Type B pancreatic cell (in vitro differentiated cells): ENCODE data around the gene ARF6. TPM values are rescaled to one million over a fixed set of nuclear protein-coding genes. Genes with fewer than 3 reads are reported as not detected.
A peak's percentile ranks its signal among the peaks of the same experiment; 100 is the strongest.

Source experiments
- DNase-seq: peaks from one replicate; pipeline ENCODE4 v3.0.0; 2021; ENCODE audit warnings: mixed read lengths; ENCODE audit not compliant: unreplicated experiment; ENCODE audit errors: extremely low spot score
- H3K27ac Mint-ChIP-seq: 2 replicates; pipeline ENCODE4 v1.8.0; 2021; ENCODE audit warnings: mild to moderate bottlenecking, mixed read lengths
- H3K27me3 Mint-ChIP-seq: 2 replicates; pipeline ENCODE4 v1.8.0; 2021; ENCODE audit warnings: mixed read lengths
- H3K36me3 Mint-ChIP-seq: 2 replicates; pipeline ENCODE4 v1.8.0; 2021; ENCODE audit warnings: mixed read lengths
- H3K4me1 Mint-ChIP-seq: one replicate; pipeline ENCODE4 v1.8.0; 2021; ENCODE audit warnings: mixed read lengths; ENCODE audit not compliant: unreplicated experiment
- H3K4me3 Mint-ChIP-seq: 2 replicates; pipeline ENCODE4 v1.8.0; 2021; ENCODE audit warnings: mild to moderate bottlenecking, mixed read lengths
- H3K9me3 Mint-ChIP-seq: 2 replicates; pipeline ENCODE4 v1.8.0; 2021; ENCODE audit warnings: mixed read lengths
- total RNA-seq: library from RNA; stranded (reverse); gene quantifications from 2 replicates; pipeline ENCODE4 v1.2.1, GENCODE V29; 2021; ENCODE audit warnings: low replicate concordance
- TF ChIP-seq, protein P1 (sequence below): fragments of 200-600 bp; sonication (generic); conservative IDR thresholded peaks from 2 replicates; pipeline ENCODE4 v1.5.0; 2021; ENCODE audit warnings: antibody characterized with exemption, mild to moderate bottlenecking

ARF6 gene
- total RNA-seq, 1 donor from 2014 or later = 86.4 TPM

- H3K27ac Mint-ChIP-seq = peak overlapping the region; percentile 18
Observed at GRCh38 chr14:49905989-49906388, 13.1 kb downstream of the ARF6 start.

GRCh38 chr14:49907186-49907585, 14.3 kb downstream of the ARF6 start:
- Mint-ChIP-seq H3K9me3 (no peaks in the 10 kb centered on the region), H3K4me1 (peaks cover 17% of the 10 kb centered on the region), H3K4me3 (no peak overlapping the region), H3K27ac (peak overlapping the region; percentile 68), H3K36me3 (peaks cover 2% of the 10 kb centered on the region), H3K27me3 (no peaks in the 10 kb centered on the region)
- TF ChIP-seq, protein P1, sequence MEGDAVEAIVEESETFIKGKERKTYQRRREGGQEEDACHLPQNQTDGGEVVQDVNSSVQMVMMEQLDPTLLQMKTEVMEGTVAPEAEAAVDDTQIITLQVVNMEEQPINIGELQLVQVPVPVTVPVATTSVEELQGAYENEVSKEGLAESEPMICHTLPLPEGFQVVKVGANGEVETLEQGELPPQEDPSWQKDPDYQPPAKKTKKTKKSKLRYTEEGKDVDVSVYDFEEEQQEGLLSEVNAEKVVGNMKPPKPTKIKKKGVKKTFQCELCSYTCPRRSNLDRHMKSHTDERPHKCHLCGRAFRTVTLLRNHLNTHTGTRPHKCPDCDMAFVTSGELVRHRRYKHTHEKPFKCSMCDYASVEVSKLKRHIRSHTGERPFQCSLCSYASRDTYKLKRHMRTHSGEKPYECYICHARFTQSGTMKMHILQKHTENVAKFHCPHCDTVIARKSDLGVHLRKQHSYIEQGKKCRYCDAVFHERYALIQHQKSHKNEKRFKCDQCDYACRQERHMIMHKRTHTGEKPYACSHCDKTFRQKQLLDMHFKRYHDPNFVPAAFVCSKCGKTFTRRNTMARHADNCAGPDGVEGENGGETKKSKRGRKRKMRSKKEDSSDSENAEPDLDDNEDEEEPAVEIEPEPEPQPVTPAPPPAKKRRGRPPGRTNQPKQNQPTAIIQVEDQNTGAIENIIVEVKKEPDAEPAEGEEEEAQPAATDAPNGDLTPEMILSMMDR = no peak
- DNase-seq = no peak

More at GRCh38 chr14:49905989-49906388, 13.1 kb downstream of the ARF6 start:
- TF ChIP-seq, protein P1 = no peak
- Mint-ChIP-seq H3K4me1 (peaks cover 10% of the 10 kb centered on the region), H3K27me3 (no peaks in the 10 kb centered on the region), H3K9me3 (no peaks in the 10 kb centered on the region), H3K36me3 (peaks cover 4% of the 10 kb centered on the region), H3K4me3 (no peak overlapping the region)
- no peak for DNase-seq

- no peak overlapping the region for H3K27ac Mint-ChIP-seq
- H3K27me3 Mint-ChIP-seq = no peaks in the 10 kb centered on the region
- H3K9me3 Mint-ChIP-seq = no peaks in the 10 kb centered on the region
- no peak overlapping the region for H3K4me3 Mint-ChIP-seq
- H3K4me1 Mint-ChIP-seq = peaks cover 17% of the 10 kb centered on the region
- H3K36me3 Mint-ChIP-seq = no peaks in the 10 kb centered on the region
- DNase-seq = no peak
- TF ChIP-seq, protein P1 = no peak
Observed at GRCh38 chr14:49908433-49908782, 15.5 kb downstream of the ARF6 start.

GRCh38 chr14:49909016-49909415, 16.1 kb downstream of the ARF6 start:
- DNase-seq = no peak
- TF ChIP-seq, protein P1 = no peak
- Mint-ChIP-seq H3K36me3 (no peaks in the 10 kb centered on the region), H3K27me3 (no peaks in the 10 kb centered on the region), H3K4me3 (no peak overlapping the region), H3K9me3 (no peaks in the 10 kb centered on the region), H3K27ac (no peak overlapping the region), H3K4me1 (peaks cover 17% of the 10 kb centered on the region)

DNA sequence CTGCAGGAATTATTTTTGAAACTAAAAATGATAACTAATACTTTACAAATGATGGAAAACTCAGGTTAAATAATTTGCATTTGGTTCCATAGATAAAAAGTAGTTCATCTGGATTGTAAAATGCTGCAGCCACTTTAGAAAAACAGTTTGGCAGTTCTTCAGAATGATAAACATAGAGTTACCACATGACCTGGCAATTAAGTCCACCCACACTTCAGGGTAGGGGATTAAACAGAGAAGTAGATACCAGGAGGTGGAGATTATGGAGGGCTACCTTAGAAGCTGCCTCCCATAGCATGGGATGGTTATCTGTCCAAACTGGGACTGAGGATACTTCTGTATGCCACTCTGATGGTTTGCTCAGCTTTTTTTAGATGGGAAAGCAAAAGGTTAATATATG, 22.2 kb downstream of the ARF6 start:
- TF ChIP-seq, protein P1 = no peak
- Mint-ChIP-seq H3K36me3 (no peaks in the 10 kb centered on the region), H3K27me3 (no peaks in the 10 kb centered on the region), H3K4me3 (no peak overlapping the region), H3K9me3 (peaks cover 3% of the 10 kb centered on the region), H3K27ac (peak overlapping the region; percentile 8), H3K4me1 (peaks cover 10% of the 10 kb centered on the region)
- DNase-seq = no peak

DNA sequence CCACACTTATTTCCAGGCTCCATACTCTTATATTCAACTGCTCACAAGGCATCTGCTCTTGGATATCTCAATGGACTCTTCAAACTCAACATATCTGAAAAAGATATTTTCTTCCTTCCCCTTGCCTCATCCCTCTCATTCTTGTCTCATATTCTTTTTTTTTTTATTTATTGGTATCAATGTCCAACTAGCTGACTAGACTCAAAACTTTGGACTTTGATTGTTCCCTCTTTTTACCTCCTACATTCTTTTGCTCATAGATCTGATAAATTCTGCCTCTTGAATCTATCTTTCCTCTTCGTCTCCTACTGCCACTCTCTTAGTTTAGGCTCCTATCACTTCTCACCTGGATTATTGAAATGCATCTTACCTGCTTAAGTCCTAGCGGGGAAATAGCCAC, 25.8 kb downstream of the ARF6 start:
- peaks cover 3% of the 10 kb centered on the region for H3K4me1 Mint-ChIP-seq
- peaks cover 5% of the 10 kb centered on the region for H3K9me3 Mint-ChIP-seq
- no peak overlapping the region for H3K4me3 Mint-ChIP-seq
- H3K36me3 Mint-ChIP-seq = no peaks in the 10 kb centered on the region
- H3K27me3 Mint-ChIP-seq = no peaks in the 10 kb centered on the region
- TF ChIP-seq, protein P1 = no peak
- H3K27ac Mint-ChIP-seq = peak overlapping the region; percentile 60
- DNase-seq = no peak
